ENCODE results near the gene TACSTD2. TPM values are rescaled to one million over a fixed set of nuclear protein-coding genes. Genes with fewer than 3 reads are reported as not detected.
"Not testable (repeated sequence)": the region's sequence is repeated elsewhere in the genome, so short reads cannot be mapped to it uniquely, and the experiment has no call there.

The TACSTD2 gene
- total RNA-seq, 1 experiment from 2014 or later: not detected

DNA sequence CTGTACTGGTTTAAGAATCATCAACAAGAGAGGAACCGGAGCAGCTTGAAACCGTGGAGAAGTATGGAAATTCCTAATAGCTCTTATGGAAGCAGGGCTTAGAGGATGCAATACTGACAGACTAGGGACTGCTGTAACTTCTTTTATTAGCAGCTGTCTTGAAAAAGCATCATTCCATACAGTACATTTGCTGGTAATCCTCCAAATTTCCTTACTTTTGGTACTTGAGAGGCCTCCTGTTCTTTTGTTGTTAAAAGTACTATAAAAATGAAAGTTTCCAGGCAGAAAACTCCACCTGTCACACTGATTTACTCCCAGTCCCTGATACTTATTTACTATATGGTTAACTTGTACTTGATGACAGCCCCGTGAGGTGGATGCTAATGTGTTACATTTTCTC is 38.2 kb downstream of the TACSTD2 start:
- H3K27ac ChIP-seq: no peak overlapping the region
- H3K36me3 ChIP-seq: no peaks in the 10 kb centered on the region
- DNase-seq (ENCODE audit: low read depth in 1 of 2, low spot score in 2 of 2): no peak
- H3K4me3 ChIP-seq: no peak overlapping the region
- no peaks in the 10 kb centered on the region for H3K4me1 ChIP-seq (replicated peaks)
- H3K27me3 ChIP-seq (replicated peaks): no peaks in the 10 kb centered on the region
- H3K9me3 ChIP-seq (replicated peaks): no peaks in the 10 kb centered on the region

DNA sequence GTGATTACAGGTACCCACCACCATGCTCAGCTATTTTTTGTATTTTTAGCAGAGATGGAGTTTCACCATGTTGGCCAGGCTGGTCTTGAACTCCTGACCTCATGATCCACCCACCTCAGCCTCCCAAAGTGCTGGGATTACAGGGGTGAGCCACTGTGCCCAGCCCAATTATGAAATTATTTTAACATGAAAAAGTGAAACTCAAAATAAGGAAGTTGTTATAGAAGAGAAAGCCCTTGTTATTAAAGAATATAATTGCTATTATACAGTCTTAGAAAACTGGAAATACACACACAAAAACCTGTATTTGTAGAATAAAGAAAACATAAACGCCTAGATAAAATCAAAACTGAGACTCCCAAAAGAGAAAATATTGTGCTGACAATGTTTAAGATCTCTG is 45.2 kb downstream of the TACSTD2 start:
- DNase-seq (ENCODE audit: low read depth in 1 of 2, low spot score in 2 of 2); H3K4me3 ChIP-seq; H3K27ac ChIP-seq: not testable (repeated sequence)

DNA sequence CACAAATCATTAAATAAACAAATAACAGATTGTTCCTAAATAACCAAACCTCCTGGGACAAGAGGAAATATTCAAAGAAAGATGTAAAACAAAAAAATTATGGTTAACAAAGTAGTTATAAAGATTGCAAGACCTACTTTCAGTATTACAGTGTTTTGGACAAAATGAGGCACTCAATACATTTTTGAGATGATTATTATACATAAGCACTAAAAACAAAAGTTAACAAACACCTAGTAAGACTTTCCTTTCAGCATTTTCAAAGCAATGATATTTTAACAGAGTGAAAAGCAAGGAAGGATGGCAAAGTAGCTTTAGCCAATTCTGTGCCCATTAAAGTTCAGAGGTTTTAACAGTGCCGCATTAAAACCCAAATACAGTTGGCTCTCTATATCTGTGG is 47.8 kb downstream of the TACSTD2 start:
- Histone ChIP-seq H3K36me3 (no peaks in the 10 kb centered on the region), H3K9me3 (replicated peaks) (no peaks in the 10 kb centered on the region), H3K4me3 (no peak overlapping the region), H3K27me3 (replicated peaks) (no peaks in the 10 kb centered on the region), H3K27ac (no peak overlapping the region), H3K4me1 (replicated peaks) (no peaks in the 10 kb centered on the region)
- DNase-seq (ENCODE audit: low read depth in 1 of 2, low spot score in 2 of 2): no peak

More for the DNA sequence above, 45.2 kb downstream of the TACSTD2 start:
- not testable (repeated sequence) for H3K27me3 ChIP-seq (replicated peaks); H3K36me3 ChIP-seq; H3K9me3 ChIP-seq (replicated peaks); H3K4me1 ChIP-seq (replicated peaks)

DNA sequence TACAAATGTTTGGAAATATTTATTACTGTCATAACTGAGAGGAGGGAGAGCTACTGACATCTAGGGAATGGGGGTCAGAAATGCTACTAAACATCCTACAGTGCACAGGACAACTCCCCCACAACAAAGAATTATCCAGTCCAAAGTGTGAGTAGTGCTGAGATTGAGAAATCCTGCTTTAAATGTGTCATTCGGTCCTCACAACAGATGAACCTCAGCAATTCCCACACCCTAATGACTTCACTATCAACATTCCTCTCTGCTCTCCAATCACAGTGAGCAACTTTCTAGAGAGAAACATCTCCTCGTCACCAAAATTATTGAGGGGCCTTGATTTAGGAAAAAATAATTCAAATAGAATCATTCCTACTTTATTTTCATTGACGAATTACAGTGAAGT is 48.5 kb downstream of the TACSTD2 start:
- Histone ChIP-seq H3K27me3 (replicated peaks) (no peaks in the 10 kb centered on the region), H3K36me3 (no peaks in the 10 kb centered on the region), H3K4me3 (no peak overlapping the region), H3K4me1 (replicated peaks) (no peaks in the 10 kb centered on the region), H3K27ac (no peak overlapping the region), H3K9me3 (replicated peaks) (no peaks in the 10 kb centered on the region)
- no peak for DNase-seq (ENCODE audit: low read depth in 1 of 2, low spot score in 2 of 2)

Other genes with a start within 250 kb of the TACSTD2 start
- gene OMA1, start 30.5 kb downstream of the TACSTD2 start, total RNA-seq (2014; rRNA removed; shearing (Covaris generic)): 11.5 and 29.8 TPM in 2 replicates
- 12.7 and 14.1 TPM in 2 replicates for gene MYSM1, start 122.8 kb upstream of the TACSTD2 start, total RNA-seq (2014; rRNA removed; shearing (Covaris generic))
- gene JUN, start 206.8 kb upstream of the TACSTD2 start, total RNA-seq (2014; rRNA removed; shearing (Covaris generic)): 80.9 and 102 TPM in 2 replicates

Measured in SJSA1 (cell line).